ENCODE measurements around the gene NME7.

- TF ChIP-seq CTCF (conservative IDR thresholded peaks at IDR 0.05; ENCODE audit: low read depth, low read length) (no peak), EZH2 (IDR thresholded peaks at IDR 0.05; ENCODE audit: borderline replicate concordance, low read depth, low read length, poor library complexity, severe bottlenecking) (no peak)
These were observed 58.1 kb downstream of the NME7 start for GRCh38 chr1:169309178-169310166.

Data from A673 (cell line).